ENCODE results near the gene UBALD2. TPM values are rescaled to one million over a fixed set of nuclear protein-coding genes. Genes with fewer than 3 reads are reported as not detected.

Gene UBALD2
- polyA plus RNA-seq, 1 donor (not counting 4 experiments of a cell fraction or from before 2014, with no cell fraction given) = 33.9 TPM

DNA sequence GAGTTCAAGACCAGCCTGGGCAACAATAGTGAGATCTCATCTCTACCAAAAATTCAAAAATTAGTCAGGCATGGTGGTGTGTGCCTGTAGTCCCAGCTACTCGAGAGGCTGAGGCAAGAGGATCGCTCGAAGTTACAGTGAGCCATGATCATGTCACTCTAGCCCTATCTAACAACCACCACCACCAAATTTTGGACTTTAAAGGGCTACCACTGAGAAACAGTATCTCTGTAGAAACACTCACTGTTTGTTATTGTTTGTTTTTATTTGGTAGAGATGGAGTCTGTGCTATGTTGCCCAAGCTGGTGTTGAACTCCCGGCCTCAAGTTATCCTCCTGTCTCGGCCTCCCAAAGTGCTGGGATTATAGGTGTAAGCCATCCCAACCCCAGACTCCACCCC is 1.3 kb upstream of the UBALD2 start:
- H3K4me1 ChIP-seq (ENCODE audit: control insufficient read depth, extremely low read depth, insufficient read depth, low read length) = peaks cover 53% of the 10 kb centered on the region
- FAIRE-seq (no peak), DNase-seq (ENCODE audit: low read depth, low spot score) (no peak)
- H3K27ac ChIP-seq (ENCODE audit: control insufficient read depth, insufficient read depth, low read length) = peak overlapping the region; percentile 90
- H3K9me3 ChIP-seq (ENCODE audit: control insufficient read depth, low read depth, low read length) = no peaks in the 10 kb centered on the region
- H3K9ac ChIP-seq (ENCODE audit: control insufficient read depth, extremely low read depth, insufficient read depth, low read length) = peak overlapping the region; percentile 48
- H3K9me1 ChIP-seq (ENCODE audit: control insufficient read depth, extremely low read depth, insufficient read depth, low read length) = peaks cover 2% of the 10 kb centered on the region
- peaks cover 14% of the 10 kb centered on the region for H3K79me2 ChIP-seq (ENCODE audit: control insufficient read depth, insufficient read depth, low read length)
- H3K4me3 ChIP-seq (ENCODE audit: control insufficient read depth in 2 of 3, extremely low read depth in 1 of 3, insufficient read depth in 2 of 3, low read depth in 1 of 3, low read length in 3 of 3) = peak overlapping the region in 2 of 3 experiments; percentile 32 to 41
- H3K27me3 ChIP-seq (ENCODE audit: control insufficient read depth, extremely low read depth, insufficient read depth, low read length) = no peaks in the 10 kb centered on the region
- peak overlapping the region; percentile 86 for H3K4me2 ChIP-seq (ENCODE audit: control insufficient read depth, extremely low read depth, insufficient read depth, low read depth, low read length)
- H3K36me3 ChIP-seq (ENCODE audit: control insufficient read depth in 2 of 2, extremely low read depth in 1 of 2, insufficient read depth in 2 of 2, low read length in 2 of 2) = peaks cover 0 to 2% of the 10 kb centered on the region in 2 experiments
- TF ChIP-seq CTCF (optimal IDR thresholded peaks at IDR 0.05 in 1 of 3, IDR thresholded peaks at IDR 0.05 in 1 of 3, conservative IDR thresholded peaks at IDR 0.05 in 1 of 3; ENCODE audit: extremely low read depth in 1 of 3, insufficient read depth in 2 of 3, low read length in 3 of 3) (no peak), EZH2 (IDR thresholded peaks at IDR 0.05; ENCODE audit: low read length) (no peak)
- H4K20me1 ChIP-seq (ENCODE audit: control insufficient read depth, extremely low read depth, insufficient read depth, low read length) = no peaks in the 10 kb centered on the region
- peak overlapping the region; percentile 89 for H2AFZ ChIP-seq (ENCODE audit: control insufficient read depth, low read length)
- dilution Hi-C loops (cut with MboI; ENCODE audit: extremely low pct_ligation_motif_present, low sequenced_read_pairs) = no loop called here

DNA sequence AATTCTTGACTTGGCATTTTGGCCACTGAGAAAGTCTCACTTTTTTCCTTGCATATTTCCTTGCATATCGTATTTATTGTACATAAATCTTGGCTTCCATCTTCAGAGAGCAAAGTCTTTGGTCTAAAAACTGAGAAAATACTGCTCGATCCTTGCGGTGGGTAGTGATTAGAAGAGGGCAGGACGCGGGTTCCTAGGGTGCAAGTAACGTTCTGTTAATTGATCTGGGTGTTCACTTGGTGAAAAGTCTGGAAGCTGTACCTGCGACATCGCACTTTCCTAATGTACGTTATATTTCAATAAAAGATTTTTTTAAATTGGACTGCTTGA is 758 bp upstream of the UBALD2 start:
- peaks cover 2% of the 10 kb centered on the region for H3K9me1 ChIP-seq (ENCODE audit: control insufficient read depth, extremely low read depth, insufficient read depth, low read length)
- no peaks in the 10 kb centered on the region for H4K20me1 ChIP-seq (ENCODE audit: control insufficient read depth, extremely low read depth, insufficient read depth, low read length)
- FAIRE-seq (no peak), DNase-seq (ENCODE audit: low read depth, low spot score) (no peak)
- no peaks in the 10 kb centered on the region for H3K9me3 ChIP-seq (ENCODE audit: control insufficient read depth, low read depth, low read length)
- H3K79me2 ChIP-seq (ENCODE audit: control insufficient read depth, insufficient read depth, low read length) = peaks cover 19% of the 10 kb centered on the region
- H3K4me1 ChIP-seq (ENCODE audit: control insufficient read depth, extremely low read depth, insufficient read depth, low read length) = peaks cover 58% of the 10 kb centered on the region
- H2AFZ ChIP-seq (ENCODE audit: control insufficient read depth, low read length) = peak overlapping the region; percentile 40
- peak overlapping the region in 2 of 3 experiments; percentile 32 to 41 for H3K4me3 ChIP-seq (ENCODE audit: control insufficient read depth in 2 of 3, extremely low read depth in 1 of 3, insufficient read depth in 2 of 3, low read depth in 1 of 3, low read length in 3 of 3)
- peak overlapping the region; percentile 86 for H3K4me2 ChIP-seq (ENCODE audit: control insufficient read depth, extremely low read depth, insufficient read depth, low read depth, low read length)
- H3K27me3 ChIP-seq (ENCODE audit: control insufficient read depth, extremely low read depth, insufficient read depth, low read length) = no peaks in the 10 kb centered on the region
- dilution Hi-C loops (cut with MboI; ENCODE audit: extremely low pct_ligation_motif_present, low sequenced_read_pairs) = no loop called here
- H3K9ac ChIP-seq (ENCODE audit: control insufficient read depth, extremely low read depth, insufficient read depth, low read length) = peak overlapping the region; percentile 48
- peaks cover 3 to 5% of the 10 kb centered on the region in 2 experiments for H3K36me3 ChIP-seq (ENCODE audit: control insufficient read depth in 2 of 2, extremely low read depth in 1 of 2, insufficient read depth in 2 of 2, low read length in 2 of 2)
- peak overlapping the region; percentile 90 for H3K27ac ChIP-seq (ENCODE audit: control insufficient read depth, insufficient read depth, low read length)
- no peak for TF ChIP-seq CTCF (optimal IDR thresholded peaks at IDR 0.05 in 1 of 3, IDR thresholded peaks at IDR 0.05 in 1 of 3, conservative IDR thresholded peaks at IDR 0.05 in 1 of 3; ENCODE audit: extremely low read depth in 1 of 3, insufficient read depth in 2 of 3, low read length in 3 of 3)
- TF ChIP-seq EZH2 (IDR thresholded peaks at IDR 0.05; ENCODE audit: low read length) = no peak

Measured in keratinocyte (primary cell).